Liver (tissue), 9 donors: ENCODE data around the gene AP5Z1. TPM values are rescaled to one million over a fixed set of nuclear protein-coding genes. Genes with fewer than 3 reads are reported as not detected.

Experiments
- DNase-seq: peaks from one replicate; pipeline ENCODE4 v3.0.0-alpha.2; 2017; ENCODE audit warnings: low spot score
- H3K27ac ChIP-seq, 2 donors: one replicate each; pipeline ENCODE4 v1.7.0; 2013; ENCODE audit warnings: inconsistent platforms in 2 of 2, low read length in 2 of 2, control low read depth in 1 of 2, low read depth in 1 of 2, mild to moderate bottlenecking in 1 of 2
- H3K27me3 ChIP-seq, 4 donors: one replicate each; pipeline versions ENCODE4 v1.6.1 to v1.7.0; 2013; ENCODE audit warnings: low read length in 3 of 4, inconsistent platforms in 1 of 4, mild to moderate bottlenecking in 1 of 4, moderate library complexity in 1 of 4; ENCODE audit not compliant: control insufficient read depth in 4 of 4, insufficient read depth in 4 of 4
- H3K36me3 ChIP-seq, 4 donors: one replicate each; pipeline versions ENCODE4 v1.6.1 to v1.7.0; 2013; ENCODE audit warnings: low read length in 3 of 4, mild to moderate bottlenecking in 3 of 4, low read depth in 1 of 4, moderate library complexity in 1 of 4; ENCODE audit not compliant: control insufficient read depth in 4 of 4, insufficient read depth in 3 of 4
- H3K4me1 ChIP-seq, 4 donors: one replicate each; pipeline versions ENCODE4 v1.6.1 to v1.7.0; 2013; ENCODE audit warnings: low read length in 3 of 4, mild to moderate bottlenecking in 3 of 4, moderate library complexity in 1 of 4; ENCODE audit not compliant: control insufficient read depth in 4 of 4, insufficient read depth in 4 of 4
- H3K4me3 ChIP-seq, 3 donors: one replicate each; pipeline versions ENCODE4 v1.6.1 to v1.7.0; 2013; ENCODE audit warnings: low read length in 3 of 3, control low read depth in 1 of 3, low read depth in 1 of 3, mild to moderate bottlenecking in 1 of 3
- H3K9ac ChIP-seq, 2 donors: one replicate each; pipeline ENCODE4 v1.7.0; 2013; ENCODE audit warnings: low read length in 2 of 2, mild to moderate bottlenecking in 2 of 2, moderate library complexity in 2 of 2, control low read depth in 1 of 2, low read depth in 1 of 2
- H3K9me3 ChIP-seq, 4 donors: one replicate each; pipeline versions ENCODE4 v1.6.1 to v1.7.0; 2013; ENCODE audit warnings: low read length in 3 of 4; ENCODE audit not compliant: control insufficient read depth in 4 of 4
- ATF3 ChIP-seq: IDR thresholded peaks from 2 replicates; pipeline ENCODE4 v1.6.1; 2016; ENCODE audit warnings: antibody characterized with exemption
- CTCF ChIP-seq: fragments of 150-350 bp; IDR thresholded peaks from 2 replicates; pipeline ENCODE4 v1.5.1; 2017; ENCODE audit warnings: improper control_type of control experiment, low read depth, low read length; ENCODE audit not compliant: missing input control
- EGR1 ChIP-seq, 2 donors: IDR thresholded peaks; 2 replicates each; pipeline ENCODE4 v1.6.1; 2016 to 2018; ENCODE audit warnings: antibody characterized with exemption in 2 of 2, low read depth in 2 of 2
- FOXA1 ChIP-seq: IDR thresholded peaks from 2 replicates; pipeline ENCODE4 v1.6.1; 2016; ENCODE audit warnings: antibody characterized with exemption
- FOXA2 ChIP-seq: IDR thresholded peaks from 2 replicates; pipeline ENCODE4 v1.6.1; 2016; ENCODE audit warnings: antibody characterized with exemption
- GABPA ChIP-seq, 2 donors: IDR thresholded peaks in 1 of 2; conservative IDR thresholded peaks in 1 of 2; 2 replicates each; pipeline ENCODE4 v1.6.1; 2016; ENCODE audit warnings: antibody characterized with exemption in 2 of 2, mild to moderate bottlenecking in 1 of 2, moderate library complexity in 1 of 2
- HNF4A ChIP-seq, 2 donors: conservative IDR thresholded peaks; 2 replicates each; pipeline ENCODE4 v1.6.1; 2016; ENCODE audit warnings: antibody characterized with exemption in 2 of 2, mild to moderate bottlenecking in 2 of 2
- JUND ChIP-seq, 2 donors: IDR thresholded peaks; 2 replicates each; pipeline ENCODE4 v1.6.1; 2016; ENCODE audit warnings: antibody characterized with exemption in 2 of 2
- MAX ChIP-seq: IDR thresholded peaks from 2 replicates; pipeline ENCODE4 v1.6.1; 2016; ENCODE audit warnings: antibody characterized with exemption
- NR2F2 ChIP-seq: IDR thresholded peaks from 2 replicates; pipeline ENCODE4 v1.6.1; 2016; ENCODE audit warnings: antibody characterized with exemption
- RAD21 ChIP-seq, 2 donors: IDR thresholded peaks; 2 replicates each; pipeline ENCODE4 v1.6.1; 2016; ENCODE audit warnings: antibody characterized with exemption in 2 of 2, mild to moderate bottlenecking in 2 of 2
- REST ChIP-seq: IDR thresholded peaks from 2 replicates; pipeline ENCODE4 v1.6.1; 2016; ENCODE audit warnings: antibody characterized with exemption, mild to moderate bottlenecking
- RXRA ChIP-seq, 2 donors: IDR thresholded peaks; 2 replicates each; pipeline ENCODE4 v1.6.1; 2017 to 2018; ENCODE audit warnings: antibody characterized with exemption in 2 of 2, mild to moderate bottlenecking in 1 of 2
- SP1 ChIP-seq: IDR thresholded peaks from 2 replicates; pipeline ENCODE4 v1.6.1; 2018; ENCODE audit warnings: antibody characterized with exemption, mild to moderate bottlenecking
- TAF1 ChIP-seq: conservative IDR thresholded peaks from 2 replicates; pipeline ENCODE4 v1.6.1; 2016; ENCODE audit warnings: antibody characterized with exemption, mild to moderate bottlenecking
- YY1 ChIP-seq: IDR thresholded peaks from 2 replicates; pipeline ENCODE4 v1.6.1; 2016; ENCODE audit warnings: antibody characterized with exemption, mild to moderate bottlenecking
- WGBS: extraction: QIAGEN DNeasy Blood & Tissue Kit; methylation state at CpG from one replicate; pipeline ENCODE4 v1.1.7; 2013; 5-methylcytosine and 5-hydroxymethylcytosine counted together
- polyA plus RNA-seq, 2 donors: library from polyadenylated mRNA; stranded (reverse) in 1 of 2; unstranded in 1 of 2; fragments of 200-250 nt in 1 of 2; fragments of >200 nt in 1 of 2; fragmentation: Nextera tagmentation in 1 of 2; extraction: Ambion mirVana in 1 of 2; gene quantifications; one replicate each; pipeline versions ENCODE4 v1.2.1 to v1.2.3, GENCODE V29; 2013 to 2015
- total RNA-seq, 2 donors: library from RNA; depleted of rRNA; stranded (reverse); fragments of >200 nt; gene quantifications; one replicate each; pipeline ENCODE4 v1.2.3, GENCODE V29; 2014
- donor health status: healthy.
- donor health status: healthy.
- donor health status: healthy.
- donor health status: healthy.
- donor health status: healthy.

Gene AP5Z1
- total and polyA plus RNA-seq, 4 donors = 10.2 to 16.0 (median 14.2) TPM

- TF ChIP-seq REST = no peak
- TF ChIP-seq HNF4A (conservative IDR thresholded peaks at IDR 0.05) = no peak
Measured at GRCh38 chr7:4774658-4775249, 669 bp upstream of the AP5Z1 start (continued).

- H3K9me3 ChIP-seq = no peaks in the 10 kb centered on the region
- H3K27me3 ChIP-seq = no peaks in the 10 kb centered on the region
- H3K4me1 ChIP-seq = peaks cover 4 to 30% (median 26%) of the 10 kb centered on the region in 4 donors
- peak overlapping the region; percentile 83 to 93 for H3K9ac ChIP-seq
- 22% methylated on average over 32 of the region's 32 CpGs for WGBS
- TF ChIP-seq EGR1 (IDR thresholded peaks at IDR 0.05; ENCODE audit: low read depth in 2 of 2) (no peak), REST (no peak), HNF4A (conservative IDR thresholded peaks at IDR 0.05) (no peak), GABPA (IDR thresholded peaks at IDR 0.05 in 1 of 2, conservative IDR thresholded peaks at IDR 0.05 in 1 of 2) (no peak), FOXA1 (no peak), JUND (IDR thresholded peaks at IDR 0.05) (no peak), CTCF (no peak), NR2F2 (no peak), RAD21 (IDR thresholded peaks at IDR 0.05) (no peak), RXRA (IDR thresholded peaks at IDR 0.05) (peak in 1 of 2 donors; percentile 4), MAX (no peak), ATF3 (no peak), SP1 (no peak), TAF1 (peak; percentile 5), FOXA2 (no peak), YY1 (no peak)
- DNase-seq = peak; percentile 53
- peak overlapping the region; percentile 85 to 97 (median 92) for H3K4me3 ChIP-seq
- peak overlapping the region; percentile 95 to 97 for H3K27ac ChIP-seq
- H3K36me3 ChIP-seq = peaks cover 0 to 4% (median under 1%) of the 10 kb centered on the region in 4 donors
Measured at GRCh38 chr7:4775848-4776623, 613 bp downstream of the AP5Z1 start.
